GM08714 (cell line): ENCODE results near the gene CPA1.

ENCODE experiments used
- H3K4me3 ChIP-seq: fragments of 200-500 bp; sonication (Bioruptor generic); 2 replicates; pipeline ENCODE4 v1.5.1; 2014; ENCODE audit warnings: mild to moderate bottlenecking, low read length, inconsistent platforms
- ZNF274 ChIP-seq: IDR thresholded peaks from 2 replicates; pipeline ENCODE4 v1.6.1; 2012; ENCODE audit warnings: mild to moderate bottlenecking, low read depth, low read length

CPA1 gene

DNA sequence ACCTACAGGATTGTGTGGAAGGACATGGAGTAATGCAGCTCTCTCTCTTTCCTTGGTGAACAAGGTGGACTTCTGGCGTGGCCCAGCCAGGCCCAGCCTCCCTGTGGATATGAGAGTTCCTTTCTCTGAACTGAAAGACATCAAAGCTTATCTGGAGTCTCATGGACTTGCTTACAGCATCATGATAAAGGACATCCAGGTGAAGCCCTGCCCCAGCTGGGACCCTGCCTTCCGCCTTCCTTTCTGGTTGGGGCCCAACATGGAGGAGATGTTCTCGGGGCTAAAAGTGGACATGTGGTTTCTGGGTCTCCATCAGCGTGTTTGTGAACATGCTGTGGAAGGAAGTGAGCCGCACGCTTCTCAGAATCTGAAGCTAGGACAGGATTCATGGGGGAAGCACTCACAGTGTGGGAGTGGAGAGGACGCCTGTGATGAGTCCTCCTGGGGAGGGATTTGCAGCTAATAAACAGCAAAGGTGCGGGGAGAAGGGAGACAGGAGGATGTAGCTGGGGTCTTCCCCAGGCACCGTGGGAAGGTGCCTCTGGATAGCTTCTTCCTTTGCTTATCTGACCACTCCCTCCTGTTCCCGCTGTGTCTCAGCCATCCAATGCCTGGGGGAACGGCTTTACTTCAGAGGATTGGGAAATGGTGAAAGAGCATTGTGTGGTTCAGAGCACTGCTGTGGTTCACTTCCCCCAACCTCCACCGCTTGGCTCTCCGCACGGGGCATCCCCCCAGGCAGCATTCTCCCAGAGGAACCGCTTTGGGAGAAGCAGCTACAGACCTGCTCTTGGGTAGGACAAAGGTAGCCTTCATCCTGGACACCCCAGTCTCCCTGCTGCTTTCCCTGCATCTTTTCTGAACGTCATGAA lies 30.1 kb upstream of the CPA1 start:
- no peak overlapping the region for H3K4me3 ChIP-seq
- no peak for TF ChIP-seq ZNF274

DNA sequence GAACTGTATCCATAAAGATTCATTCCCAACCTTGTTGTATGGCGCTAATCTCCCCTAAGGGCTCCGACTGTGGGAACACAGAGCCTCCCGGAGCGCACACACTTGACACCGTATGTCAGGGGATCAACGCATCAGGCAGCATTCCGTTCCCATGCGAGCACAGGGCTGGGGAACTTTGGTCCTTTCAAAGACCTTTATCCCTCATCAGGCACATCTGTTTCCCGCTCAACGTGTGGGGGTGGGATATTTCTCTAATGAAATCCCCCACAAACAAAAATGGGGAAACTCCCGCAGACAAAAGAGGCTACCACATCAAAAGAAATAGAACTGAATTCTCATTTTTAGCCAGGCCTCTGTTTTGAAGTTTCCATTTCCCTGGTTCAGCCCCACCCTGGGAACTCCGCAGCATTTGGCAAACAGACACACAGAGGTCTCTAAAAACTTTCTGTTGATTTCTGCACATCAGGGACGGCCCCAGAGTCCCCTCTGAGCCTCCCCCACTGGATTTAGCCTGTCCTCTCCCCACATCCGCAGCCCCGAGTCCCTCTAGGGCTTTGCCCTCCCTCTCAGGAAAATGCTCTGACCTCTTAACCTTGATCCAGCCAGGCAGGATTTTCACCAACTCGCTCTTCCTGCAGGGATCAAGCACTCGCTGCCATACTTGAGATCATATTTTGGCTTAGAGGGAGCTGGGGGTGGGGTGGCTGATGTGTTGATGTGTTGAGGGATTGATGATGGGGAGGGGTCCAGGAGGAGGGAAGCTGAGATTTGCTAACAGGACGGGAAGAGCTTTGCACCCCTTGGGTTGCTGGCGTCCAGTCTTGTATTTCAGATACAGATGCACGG lies 29.1 kb upstream of the CPA1 start:
- TF ChIP-seq ZNF274, result no peak
- H3K4me3 ChIP-seq, result no peak overlapping the region

DNA sequence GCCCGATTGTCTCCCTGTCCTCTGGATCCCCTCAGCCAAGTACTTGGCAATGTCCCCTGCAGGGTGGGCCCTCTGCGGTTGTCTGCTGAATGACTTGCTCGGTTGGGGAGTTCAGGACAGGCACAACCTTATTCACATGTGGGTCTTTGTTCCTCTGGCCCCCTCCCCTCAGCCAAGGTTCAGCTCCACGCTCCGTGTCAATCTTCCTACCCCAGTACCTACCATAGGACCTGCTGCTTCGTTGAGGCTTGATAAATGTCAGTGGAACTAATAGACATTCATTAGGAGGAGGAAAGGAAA lies 28.6 kb upstream of the CPA1 start:
- no peak for TF ChIP-seq ZNF274

DNA sequence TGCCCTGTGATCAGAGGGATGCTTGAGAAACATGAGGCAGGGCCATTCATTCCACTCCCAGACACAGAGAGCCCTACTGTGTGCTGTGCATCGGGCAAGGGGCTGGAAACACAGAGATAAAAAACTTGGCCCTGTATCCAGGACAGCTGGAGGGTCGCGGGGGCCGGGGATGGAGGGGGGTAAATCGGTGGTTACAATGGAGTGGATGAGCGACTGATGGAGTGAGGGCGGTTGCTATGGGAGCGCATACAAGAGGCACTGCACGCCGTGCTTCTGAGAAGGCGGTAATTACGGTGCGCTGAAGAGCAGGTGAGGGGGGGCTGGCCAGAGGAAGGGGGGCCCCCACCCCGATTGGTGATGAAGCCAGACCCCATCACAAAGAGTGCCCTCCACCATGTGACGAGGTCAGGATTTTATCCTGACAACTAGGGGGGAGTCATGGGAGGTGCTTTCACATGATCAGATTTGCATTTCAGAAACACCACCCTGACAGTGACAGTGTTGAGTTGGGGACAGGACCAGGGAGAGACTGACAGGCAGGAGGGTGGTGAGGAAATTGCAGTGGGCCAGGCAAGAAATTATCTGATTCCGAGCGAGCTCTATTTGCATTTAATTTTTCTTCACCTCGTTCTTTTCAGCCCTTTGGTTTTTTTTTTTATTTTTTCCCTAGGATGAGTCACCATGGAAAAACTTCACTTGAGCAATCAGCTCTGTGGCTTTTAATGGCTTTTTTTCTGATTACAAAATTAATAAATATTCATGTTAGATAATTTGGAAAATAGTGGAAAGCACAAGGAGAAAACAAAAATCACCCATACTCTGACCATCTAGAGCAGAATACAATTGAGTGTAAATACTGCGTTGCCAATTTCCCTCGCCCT lies 27.9 kb upstream of the CPA1 start:
- H3K4me3 ChIP-seq, result no peak overlapping the region

More for the DNA sequence above, 28.6 kb upstream of the CPA1 start:
- no peak overlapping the region for H3K4me3 ChIP-seq

DNA sequence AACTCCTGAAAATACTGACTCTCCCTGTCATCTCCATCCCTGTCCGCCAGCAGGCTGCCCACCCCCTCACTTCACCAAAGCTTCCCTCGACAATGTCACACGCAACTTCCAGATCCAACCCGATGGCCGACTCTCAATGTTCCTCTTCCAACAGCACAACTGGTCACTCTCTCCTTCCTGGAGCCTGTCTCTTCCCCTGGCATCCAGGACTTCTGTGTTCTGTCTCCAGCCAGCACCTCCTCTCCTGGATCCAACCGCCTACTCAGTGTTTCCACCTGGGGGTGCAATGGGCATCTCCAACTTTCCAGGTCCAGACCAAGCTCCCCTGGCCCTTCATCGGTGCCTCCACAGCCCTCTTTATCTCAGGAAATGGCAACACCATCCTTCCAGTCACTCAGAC lies 27.1 kb upstream of the CPA1 start:
- TF ChIP-seq ZNF274, result no peak

More for the DNA sequence above, 27.9 kb upstream of the CPA1 start:
- TF ChIP-seq ZNF274, result no peak

DNA sequence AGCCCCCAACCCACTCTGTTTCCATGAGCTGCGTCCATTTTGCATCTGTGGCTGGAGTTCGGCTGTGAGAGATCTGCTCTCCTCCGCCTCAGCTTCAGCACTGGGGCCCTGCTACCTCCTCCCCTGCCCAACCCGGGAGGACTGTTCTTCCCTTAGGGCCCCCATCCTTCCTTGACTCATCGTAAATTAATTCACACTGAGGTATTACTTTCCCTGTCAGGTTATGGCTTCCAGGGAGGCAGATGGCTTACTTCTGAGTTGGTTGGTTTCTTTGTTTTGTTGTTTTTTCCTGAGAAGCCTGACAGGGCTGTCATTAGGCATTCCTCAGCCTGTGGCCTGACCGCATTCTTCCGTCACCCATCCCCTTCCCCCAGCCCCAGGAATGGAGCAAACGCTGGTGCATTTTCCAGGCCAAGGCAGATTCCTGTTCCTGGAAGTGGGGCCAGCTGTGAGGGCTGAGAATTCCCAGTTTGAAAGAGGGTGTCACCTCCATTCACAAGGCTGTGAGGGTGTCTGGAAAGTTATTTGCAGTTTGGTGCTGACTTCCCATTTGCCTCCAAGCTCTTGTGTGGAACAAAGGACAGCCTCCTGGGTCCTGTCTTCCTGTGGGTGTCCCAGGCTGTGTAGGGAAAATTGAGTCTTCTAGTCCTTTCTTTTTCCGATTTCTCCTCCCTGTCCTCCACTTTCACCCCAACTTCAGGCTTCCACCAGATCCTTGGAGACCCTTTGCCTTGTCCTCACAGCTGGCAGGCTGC lies 24.0 kb upstream of the CPA1 start:
- no peak for TF ChIP-seq ZNF274
- H3K4me3 ChIP-seq, result no peak overlapping the region

More for the DNA sequence above, 27.1 kb upstream of the CPA1 start:
- H3K4me3 ChIP-seq, result no peak overlapping the region

DNA sequence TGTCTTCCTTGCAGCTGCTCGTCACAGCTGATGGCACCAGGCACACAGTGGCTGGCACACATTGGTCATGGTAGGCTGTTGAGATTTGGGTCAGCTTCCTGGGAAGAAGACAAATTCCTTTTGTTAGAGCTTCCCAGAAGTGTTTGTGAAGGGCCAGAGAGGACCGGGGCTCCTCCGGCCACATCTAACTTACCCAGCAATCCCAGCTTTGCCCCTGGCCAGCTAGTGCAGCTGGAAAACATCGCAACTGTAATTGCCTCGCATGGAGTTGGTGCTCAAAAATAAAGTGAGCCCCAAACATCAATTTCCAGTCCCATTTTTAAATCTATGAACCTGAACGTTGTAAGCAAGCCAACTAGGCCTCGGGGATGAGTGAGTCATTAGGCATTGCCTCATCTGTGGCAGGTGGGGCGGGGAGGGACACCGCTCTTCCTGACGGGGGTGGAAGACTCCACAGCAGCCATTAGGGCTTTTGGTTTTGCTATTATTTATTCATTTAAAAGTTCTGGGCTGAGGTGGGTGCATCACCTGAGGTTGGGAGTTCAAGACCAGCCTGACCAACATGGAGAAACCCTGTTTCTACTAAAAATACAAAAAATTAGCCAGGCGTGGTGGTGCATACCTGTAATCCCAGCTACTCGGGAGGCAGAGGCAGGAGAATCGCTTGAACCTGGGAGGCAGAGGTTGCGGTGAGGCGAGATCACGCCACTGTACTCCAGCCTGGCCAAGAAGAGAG lies 23.2 kb upstream of the CPA1 start:
- TF ChIP-seq ZNF274, result no peak
- H3K4me3 ChIP-seq, result no peak overlapping the region

DNA sequence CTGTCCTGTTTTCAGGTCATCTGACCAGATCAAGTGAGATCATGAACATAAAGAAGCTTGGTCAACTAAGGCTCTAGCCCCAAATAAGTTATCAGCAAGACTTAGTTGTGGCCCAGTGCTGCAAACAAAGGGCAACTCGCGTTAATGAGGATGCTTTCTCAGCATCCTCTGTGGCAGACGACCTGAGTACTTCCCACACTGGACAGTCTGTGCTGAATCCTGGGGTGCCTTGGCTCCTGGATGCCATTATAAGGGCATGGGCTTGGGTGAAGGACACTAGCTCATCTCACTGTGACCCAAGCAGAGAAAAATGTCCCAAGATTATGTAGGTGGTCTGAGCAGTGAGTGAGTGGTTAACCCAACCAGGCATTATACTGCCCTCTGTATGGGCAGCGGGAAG lies 21.8 kb upstream of the CPA1 start:
- TF ChIP-seq ZNF274, result no peak

DNA sequence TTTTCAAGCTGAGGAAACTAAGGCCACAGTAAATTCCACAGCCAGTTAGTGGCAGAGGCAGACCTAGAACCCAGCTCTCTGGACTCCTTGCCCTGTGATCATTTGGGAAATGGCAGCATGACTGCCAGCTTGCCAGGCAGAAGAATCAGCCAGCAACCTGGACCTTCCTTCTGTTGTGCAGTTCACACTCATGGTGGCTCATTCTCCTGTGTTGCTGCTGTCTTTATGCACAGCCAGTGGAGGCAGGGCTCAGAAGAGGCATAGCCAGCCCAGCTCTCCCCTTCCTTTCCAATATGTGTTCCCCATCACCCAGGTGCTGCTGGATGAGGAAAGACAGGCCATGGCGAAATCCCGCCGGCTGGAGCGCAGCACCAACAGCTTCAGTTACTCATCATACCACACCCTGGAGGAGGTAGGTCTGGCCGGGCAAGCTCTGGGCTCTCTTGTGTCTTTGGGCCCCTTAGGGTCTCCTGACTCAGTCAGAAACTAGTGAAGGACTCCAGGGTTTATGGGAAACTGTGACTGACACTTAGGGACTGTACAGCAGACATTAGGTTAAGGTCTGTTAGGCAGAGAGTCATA lies 20.9 kb upstream of the CPA1 start:
- no peak for TF ChIP-seq ZNF274
- H3K4me3 ChIP-seq, result no peak overlapping the region

More for the DNA sequence above, 21.8 kb upstream of the CPA1 start:
- no peak overlapping the region for H3K4me3 ChIP-seq

DNA sequence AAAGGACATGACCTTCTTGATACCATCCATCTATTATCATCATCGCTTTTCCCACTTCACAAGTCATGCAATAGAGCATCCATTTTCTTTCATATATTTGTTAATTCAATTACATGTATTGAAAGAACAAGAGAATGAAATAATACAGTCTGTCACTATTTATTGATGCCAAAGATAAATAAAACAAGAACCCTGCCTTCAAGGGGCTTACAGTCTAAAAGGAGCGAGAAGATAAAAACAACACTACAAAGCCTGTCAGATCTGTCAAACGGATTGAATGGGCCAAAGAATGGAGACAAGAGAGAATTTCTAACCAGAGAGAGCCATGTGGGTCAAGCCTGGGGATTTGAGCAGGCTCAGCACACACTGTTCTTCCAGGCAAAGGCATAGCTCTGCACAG lies 19.8 kb upstream of the CPA1 start:
- no peak overlapping the region for H3K4me3 ChIP-seq
- TF ChIP-seq ZNF274, result no peak

DNA sequence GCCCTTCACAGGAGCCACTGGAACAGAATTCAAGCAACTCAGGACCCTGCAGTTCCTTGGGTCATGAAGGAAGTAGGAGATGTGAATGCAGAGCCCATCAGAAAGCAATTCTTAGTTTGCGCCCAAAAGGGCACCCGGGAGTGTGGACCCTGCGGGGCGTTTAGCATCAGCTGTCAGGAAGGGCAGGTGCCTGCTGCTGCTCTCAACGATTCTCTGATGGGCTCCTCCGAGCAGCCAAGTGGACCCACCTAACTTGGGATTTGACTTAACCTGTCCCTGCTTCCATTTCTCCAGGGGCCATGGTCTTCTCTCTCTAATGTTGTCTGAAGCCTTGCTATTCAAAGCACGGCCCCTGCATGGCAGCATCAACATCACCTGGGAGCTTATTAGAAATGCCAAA lies 18.6 kb upstream of the CPA1 start:
- no peak overlapping the region for H3K4me3 ChIP-seq
- TF ChIP-seq ZNF274, result no peak

DNA sequence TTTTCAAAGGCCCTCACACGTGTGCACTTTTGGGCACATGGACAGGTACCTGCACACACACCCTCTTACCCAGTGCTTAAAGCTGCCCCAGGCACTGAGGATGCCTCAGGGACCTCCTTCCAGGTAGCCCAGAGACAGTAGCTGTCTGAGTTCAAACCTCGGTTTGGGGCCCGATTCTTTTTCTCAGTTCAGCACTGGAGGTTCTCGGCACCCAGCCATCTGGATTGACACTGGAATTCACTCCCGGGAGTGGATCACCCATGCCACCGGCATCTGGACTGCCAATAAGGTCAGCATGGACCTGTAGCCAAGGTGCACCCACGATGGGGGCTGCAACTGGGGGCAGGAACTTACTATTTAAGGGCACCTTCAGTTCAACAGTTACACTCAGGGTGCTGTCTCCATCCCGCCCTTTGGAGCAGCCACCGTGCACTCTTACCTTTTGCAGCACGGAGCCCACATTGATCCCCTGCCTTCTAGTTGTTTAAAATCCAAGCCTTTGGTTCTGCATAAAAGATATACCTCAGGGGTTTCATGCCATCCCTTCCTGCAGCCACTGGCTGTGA lies 18.0 kb upstream of the CPA1 start:
- no peak for TF ChIP-seq ZNF274
- H3K4me3 ChIP-seq, result no peak overlapping the region
